ENCODE data around the gene MIER1.
"Not testable (repeated sequence)": the region's sequence is repeated elsewhere in the genome, so short reads cannot be mapped to it uniquely, and the experiment has no call there.

The MIER1 gene

DNA sequence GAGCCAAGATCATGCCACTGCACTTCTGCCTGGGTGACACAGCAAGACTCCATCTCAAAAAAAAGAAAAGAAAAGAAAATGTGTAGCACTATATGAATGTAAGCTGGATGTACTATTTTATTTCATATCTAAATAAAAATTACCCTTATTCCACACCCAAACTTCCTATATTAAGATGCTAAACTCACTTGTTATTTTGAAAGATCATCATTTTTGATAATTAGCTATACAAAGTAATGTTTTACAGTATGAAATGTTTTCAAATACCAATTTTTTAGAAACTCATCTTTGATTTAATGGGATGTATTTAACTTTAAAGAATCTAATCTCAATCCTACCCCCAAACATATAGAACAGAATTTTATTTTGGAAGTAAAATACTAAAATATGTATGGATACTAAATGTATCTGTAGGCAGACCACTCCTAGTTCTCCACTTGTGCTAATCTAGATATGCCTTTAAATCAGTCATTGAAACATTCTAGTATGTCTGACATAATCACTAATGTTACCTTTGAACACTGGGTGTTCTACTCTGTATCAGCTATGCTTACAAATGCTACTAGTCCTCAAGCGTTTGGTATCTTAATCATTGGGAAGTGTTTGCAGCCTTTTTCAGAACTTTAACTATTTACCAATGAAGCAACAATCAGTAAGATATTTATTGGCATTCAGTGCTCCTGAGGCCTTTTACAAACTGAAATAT, 12.9 kb downstream of the MIER1 start:
- DNase-seq (ENCODE audit: low read depth in 2 of 3, low spot score in 2 of 3), result no peak

DNA sequence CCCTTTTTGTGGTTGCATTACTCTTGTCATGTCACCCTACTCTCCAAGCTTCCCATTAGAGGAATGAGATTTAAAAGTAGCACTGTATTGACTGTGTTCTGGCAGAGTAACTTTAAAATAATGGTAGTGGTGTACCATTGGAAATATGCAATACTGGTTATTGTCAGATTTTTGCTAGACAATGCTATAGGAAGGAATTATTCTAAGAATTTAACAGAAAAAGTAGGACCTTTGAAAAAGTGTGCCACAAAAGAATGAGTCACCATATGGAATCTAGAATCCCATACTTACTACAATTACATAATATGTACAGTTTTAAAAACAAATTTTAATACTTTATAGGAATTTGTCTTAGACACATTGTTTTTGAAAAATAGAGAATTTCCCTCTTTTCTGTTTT, 13.8 kb downstream of the MIER1 start:
- no peak for DNase-seq (ENCODE audit: low read depth in 2 of 3, low spot score in 2 of 3)

DNA sequence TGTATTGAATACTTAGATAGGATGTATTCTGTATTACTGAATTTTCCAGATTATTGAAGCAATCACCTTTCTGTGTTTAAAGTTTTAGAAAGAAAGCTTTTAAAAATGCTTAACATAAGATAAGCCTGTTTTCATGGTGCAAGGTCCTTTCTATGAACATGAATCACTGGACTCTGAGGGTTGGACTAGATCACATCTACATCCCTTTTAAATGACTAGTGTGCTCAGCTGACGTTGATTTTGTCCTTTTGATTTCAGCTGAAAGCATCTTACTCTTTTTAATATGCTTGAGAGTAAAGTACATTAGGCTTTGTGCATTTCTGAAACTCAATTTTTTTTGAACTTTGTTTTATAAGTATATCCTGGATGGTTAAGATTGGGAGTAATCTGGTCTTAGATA, 16.2 kb downstream of the MIER1 start:
- no peak for DNase-seq (ENCODE audit: low read depth in 2 of 3, low spot score in 2 of 3)

DNA sequence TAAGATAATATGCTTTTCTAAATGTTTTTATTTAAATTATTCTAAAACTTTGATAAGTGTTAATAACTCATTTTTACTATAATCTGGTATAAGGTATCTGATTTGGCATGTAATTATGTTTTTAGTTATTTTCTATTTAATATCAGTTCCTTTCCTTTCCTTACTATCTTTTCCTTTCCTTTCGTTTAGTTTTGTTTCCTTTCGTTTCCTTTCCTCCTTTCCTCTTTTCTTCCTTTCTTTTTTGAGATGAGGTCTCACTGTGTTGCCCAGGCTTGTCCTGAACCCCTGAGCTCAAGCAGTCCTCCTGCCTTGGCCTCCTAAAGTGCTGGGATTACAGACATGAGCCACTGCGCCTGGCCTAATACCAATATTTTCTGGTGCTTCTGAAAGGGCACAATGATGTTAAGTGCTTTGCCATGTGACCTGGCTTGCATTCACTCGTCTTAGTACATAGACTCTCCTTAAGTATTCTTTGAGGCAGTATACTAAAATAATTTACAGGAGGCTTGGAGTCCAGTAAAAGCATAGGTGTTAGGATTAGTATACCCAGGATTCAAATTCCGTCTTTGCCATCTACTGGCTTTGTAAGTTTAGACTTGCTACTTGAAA, 18.7 kb downstream of the MIER1 start:
- DNase-seq (ENCODE audit: low read depth in 2 of 3, low spot score in 2 of 3), result no peak

DNA sequence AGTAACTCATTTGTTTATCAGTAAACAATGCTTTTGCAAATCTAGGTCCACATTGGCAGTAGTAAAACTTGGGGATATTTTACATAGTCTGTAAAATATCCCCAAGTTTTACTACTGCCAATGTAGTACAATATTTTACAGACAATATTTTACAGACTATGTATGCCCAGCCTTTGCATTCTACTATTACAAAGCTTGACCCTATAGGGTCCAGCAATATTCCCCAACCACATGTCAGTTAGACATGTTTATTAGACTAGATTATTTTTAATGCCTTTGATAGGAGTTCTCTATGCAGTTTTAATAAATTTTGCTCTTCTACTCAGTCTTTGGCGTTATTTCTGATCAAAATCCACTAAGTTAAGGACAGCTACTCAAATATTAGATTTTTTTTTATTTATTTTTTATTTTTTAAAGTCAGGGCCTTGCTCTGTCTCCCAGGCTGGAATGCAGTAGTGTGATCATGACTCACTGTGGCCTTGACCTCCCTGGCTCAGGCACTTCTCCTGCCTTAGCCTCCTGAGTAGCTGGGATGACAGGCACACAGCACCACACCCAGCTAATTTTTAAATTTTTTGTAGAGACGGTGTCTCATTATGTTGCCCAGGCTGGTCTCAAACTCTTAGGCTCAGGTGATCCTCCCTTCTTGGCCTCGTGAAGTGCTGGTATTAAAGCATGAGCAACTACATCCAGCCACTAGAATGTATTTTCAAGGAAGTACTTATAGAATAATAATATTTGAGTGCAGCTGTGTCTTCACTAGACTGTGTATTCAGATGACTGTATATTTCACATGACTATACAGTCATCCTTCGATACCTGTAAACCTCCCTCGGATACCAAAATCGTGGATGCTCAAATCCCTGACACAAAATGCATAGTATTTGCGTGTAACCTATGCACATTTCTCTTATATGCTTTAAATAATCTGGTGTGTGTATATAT, 19.8 kb downstream of the MIER1 start:
- DNase-seq (ENCODE audit: low read depth in 2 of 3, low spot score in 2 of 3), result no peak

DNA sequence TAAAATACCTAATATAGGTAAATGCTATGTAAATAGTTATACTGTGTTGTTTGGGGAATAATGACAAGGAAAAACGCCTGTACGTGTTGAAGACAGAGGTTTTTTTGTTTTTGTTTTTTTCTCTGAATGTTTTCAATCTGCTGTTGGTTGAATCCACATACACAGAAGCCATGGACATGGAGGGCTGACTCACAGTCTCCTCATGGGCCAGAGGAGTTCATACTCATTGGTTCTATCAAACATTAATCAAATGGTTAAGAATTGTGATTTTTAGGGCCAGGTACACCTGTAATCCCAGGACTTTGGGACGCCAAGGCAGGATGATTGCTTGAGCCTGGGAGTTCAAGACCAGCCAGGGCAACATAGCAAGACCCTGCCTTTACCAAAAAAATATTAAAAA, 20.5 kb downstream of the MIER1 start:
- DNase-seq (ENCODE audit: low read depth in 2 of 3, low spot score in 2 of 3), result no peak

DNA sequence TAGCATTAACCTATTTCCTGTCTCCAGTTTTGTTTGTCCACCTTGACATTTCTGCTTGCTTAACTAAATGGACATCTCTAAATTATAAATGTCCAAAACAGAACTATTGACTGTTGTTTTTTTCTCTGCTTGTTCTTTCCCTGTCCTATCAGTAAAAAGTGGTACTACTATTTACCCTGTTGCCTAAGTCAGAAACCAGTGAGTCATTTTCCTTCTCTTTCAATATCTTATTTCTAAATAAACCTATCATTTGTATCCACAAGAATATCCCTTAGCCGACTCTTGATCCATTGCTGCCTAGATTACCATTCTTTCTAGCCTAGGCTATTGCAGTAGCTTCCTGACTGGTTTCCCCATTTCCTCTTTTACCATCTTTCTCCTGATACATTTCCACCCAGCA, 22.5 kb downstream of the MIER1 start:
- no peak for DNase-seq (ENCODE audit: low read depth in 2 of 3, low spot score in 2 of 3)

DNA sequence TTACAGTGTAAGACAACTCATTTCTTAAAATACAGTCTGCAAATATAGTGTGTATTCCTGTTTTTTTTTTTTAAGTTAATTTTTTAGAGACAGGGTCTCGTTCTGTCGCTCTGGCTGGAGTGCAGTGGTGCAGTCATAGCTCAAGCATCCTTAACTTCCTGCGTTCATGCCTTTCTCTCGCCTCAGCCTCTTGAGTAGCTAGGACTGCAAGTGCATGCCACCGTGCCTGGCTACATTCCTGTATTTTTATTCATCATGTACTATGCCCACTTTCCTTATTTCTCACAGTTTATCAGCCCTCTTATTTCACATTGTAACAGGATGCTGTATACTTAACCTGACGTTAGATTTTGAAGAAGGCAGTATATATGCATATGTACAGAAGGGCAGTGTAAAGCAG, 26.7 kb downstream of the MIER1 start:
- DNase-seq (ENCODE audit: low read depth in 2 of 3, low spot score in 2 of 3), result no peak

DNA sequence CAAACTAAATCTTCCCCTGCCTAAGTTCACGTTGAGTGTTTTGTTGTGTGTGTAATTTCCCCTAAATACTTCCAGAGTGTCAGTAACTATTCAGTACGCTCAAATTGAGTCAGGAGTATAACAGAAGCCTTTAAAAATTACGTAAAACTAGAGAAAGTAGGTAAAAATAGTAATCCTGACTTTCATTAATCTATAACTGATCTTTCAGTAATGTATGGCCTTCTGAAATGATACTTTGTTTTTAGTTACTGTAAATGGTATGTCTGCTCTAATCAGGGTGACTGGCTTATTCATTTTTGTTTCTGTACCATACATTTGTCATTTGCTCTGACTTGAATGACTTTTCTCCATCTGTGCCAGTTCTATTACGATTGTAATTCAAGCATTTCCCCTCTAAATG, 29.4 kb downstream of the MIER1 start:
- DNase-seq (ENCODE audit: low read depth in 2 of 3, low spot score in 2 of 3), result no peak

DNA sequence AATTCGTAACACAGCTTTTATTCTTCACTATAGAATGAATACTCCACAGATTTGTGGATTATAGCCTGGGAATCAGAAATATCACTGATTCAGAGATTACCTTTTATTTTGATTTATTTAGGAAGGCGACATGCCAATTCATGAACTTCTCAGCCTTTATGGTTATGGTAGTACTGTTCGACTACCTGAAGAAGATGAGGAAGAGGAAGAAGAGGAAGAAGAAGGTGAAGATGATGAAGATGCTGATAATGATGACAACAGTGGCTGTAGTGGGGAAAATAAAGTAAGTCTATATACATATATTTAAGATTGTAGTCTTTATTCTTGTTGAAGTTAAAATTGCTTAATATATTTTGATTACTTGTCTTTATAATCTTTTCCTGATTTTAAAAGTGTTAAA, 33.1 kb downstream of the MIER1 start:
- no peak for DNase-seq (ENCODE audit: low read depth in 2 of 3, low spot score in 2 of 3)

DNA sequence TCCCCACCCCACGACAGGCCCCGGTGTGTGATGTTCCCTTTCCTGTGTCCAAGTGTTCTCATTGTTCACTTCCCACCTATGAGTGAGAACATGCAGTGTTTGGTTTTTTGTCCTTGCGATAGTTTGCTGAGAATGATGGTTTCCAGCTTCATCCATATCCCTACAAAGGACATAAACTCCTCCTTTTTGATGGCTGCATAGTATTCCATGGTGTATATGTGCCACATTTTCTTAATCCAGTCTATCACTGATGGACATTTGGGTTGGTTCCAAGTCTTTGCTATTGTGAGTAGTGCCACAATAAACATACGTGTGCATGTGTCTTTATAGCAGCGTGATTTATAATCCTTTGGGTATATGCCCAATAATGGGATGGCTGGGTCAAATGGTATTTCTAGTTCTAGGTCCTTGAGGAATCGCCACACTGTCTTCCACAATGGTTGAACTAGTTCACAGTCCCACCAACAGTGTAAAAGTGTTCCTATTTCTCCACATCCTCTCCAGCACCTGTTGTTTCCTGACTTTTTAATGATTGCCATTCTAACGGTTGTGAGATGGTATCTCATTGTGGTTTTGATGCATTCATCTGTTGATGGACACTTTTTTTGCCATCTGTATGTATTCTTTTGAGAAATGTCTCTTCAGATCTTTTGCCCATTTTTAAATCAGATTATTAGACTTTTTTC, 41.5 kb downstream of the MIER1 start:
- not testable (repeated sequence) for DNase-seq (ENCODE audit: low read depth in 2 of 3, low spot score in 2 of 3)

DNA sequence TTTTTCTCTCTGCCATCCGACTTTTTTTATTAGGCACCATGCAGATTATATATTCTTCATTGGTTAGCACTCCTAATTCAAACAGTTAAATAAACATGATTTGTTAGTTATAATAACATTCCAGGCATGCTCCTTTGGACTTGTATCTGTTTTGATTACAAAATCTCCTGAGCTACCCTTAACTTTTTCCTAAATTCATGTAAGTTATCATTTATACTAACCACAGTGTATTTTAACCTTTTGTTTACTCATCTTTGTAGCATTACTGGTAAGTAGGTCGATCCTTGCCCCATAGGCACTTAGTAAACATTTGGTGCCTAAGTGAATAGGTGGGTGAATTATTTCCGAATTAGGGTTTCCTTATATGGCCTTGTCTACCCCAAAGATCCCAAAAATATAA, 43.8 kb downstream of the MIER1 start:
- DNase-seq (ENCODE audit: low read depth in 2 of 3, low spot score in 2 of 3), result no peak

DNA sequence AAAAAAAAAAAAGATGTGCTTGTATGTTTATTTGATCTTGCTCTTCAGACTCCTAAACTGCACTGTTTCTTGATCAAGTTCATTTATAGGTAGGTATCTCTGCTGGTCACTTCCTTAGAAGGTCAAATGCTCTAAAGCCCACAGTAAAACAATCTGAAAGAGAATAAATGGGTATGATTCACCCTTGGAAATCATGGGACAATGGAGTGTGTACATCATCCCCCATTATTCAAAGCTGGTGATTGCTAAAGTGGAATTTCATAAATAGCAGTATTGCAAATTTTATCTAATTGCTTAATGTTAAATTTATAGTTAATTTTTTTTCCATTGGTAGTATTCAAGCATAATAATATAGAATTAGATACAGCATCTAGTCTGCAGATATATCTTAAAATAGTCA, 53.4 kb downstream of the MIER1 start:
- DNase-seq (ENCODE audit: low read depth in 2 of 3, low spot score in 2 of 3), result no peak

DNA sequence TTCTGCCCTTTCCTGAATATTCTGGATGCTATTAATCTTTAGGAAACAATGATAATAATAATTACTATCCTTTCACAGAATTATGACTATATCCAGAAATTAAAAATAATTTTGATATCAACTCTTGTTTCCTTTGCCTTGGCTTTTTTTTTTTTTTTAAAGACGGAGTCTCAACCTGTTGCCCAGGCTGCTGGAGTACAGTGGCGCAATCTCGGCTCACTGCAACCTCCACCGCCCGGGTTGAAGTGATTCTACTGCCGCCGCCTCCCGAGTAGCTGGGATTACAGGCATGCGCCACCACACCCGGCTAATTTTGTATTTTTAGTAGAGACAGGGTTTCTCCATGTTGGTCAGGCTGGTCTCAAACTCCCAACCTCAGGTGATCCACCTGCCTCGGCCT, 54.8 kb downstream of the MIER1 start:
- not testable (repeated sequence) for DNase-seq (ENCODE audit: low read depth in 2 of 3, low spot score in 2 of 3)

DNA sequence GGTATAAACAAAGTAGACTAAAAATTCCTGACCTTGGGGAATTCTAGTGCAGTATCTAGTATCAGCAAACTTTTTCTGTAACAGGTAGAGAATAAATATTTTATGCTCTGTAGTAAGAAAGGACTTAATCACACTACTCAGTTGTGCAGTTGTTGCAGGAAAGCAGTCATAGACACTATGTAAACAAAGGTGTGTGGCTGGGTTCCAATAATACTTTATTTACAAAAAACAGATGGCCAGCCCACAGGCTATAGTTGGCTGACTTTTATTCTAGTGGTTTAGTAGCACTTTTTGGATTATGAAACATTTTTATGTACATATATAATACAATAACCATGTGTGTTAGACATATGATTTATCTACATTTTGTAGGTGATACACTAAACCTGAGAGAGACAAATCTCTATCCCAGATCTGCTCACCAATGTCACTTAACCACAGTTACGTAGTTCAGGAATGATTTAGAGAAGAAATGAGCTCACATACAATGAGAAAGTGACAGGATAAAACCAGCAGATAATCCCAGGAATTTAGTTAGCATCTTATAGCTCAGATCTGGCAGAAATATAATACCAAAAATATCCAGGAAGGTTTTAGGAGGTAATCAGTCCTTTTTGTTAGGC, 56.1 kb downstream of the MIER1 start:
- DNase-seq (ENCODE audit: low read depth in 2 of 3, low spot score in 2 of 3), result no peak

DNA sequence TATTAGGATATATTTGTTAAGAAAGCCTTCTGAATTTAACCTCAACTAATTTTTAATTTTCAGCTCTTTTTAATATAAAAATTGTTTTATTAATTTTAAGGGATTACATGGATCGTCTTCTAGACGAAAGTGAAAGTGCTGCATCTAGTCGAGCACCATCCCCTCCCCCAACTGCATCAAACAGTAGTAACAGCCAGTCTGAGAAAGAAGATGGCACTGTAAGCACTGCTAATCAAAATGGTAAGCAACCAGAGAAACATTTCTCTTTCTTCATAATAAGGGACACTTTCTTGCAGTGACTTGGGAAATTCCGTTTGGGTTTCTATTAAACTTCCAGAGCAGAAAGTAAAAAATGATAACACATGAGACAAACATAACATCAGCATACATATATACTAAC, 56.9 kb downstream of the MIER1 start:
- DNase-seq (ENCODE audit: low read depth in 2 of 3, low spot score in 2 of 3), result no peak

DNA sequence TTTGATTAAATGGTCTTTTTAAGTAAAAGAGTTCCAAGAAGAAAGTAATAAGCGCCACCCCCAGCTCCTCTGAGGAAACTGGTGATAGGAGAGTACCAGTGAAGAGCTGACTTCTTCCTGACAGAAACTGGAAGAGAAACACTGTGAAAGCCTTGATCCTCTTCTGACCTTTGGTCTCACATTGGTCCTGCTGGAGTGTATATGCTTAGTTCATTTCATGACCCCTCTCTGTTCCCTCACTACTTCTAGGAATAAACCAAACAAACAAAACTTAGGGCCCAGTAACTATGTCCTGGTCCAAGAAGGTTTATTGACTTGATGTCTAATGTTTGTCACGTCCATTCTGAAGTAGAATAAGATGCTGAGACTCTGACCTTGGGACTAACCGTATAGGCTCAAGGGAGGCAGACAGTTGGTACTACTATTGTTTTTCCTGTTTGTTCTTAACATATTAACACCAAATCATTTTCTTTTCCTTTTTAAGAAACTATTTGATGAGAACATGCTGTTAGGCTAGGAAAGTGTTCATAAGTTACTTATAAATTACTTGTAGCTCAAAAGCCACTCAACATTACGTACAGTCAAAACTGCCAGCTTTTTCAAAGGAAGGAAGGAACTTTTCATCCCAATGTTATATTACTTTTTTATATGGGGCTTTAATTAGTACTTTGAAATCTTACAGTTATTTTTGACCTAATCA, 57.9 kb downstream of the MIER1 start:
- no peak for DNase-seq (ENCODE audit: low read depth in 2 of 3, low spot score in 2 of 3)

DNA sequence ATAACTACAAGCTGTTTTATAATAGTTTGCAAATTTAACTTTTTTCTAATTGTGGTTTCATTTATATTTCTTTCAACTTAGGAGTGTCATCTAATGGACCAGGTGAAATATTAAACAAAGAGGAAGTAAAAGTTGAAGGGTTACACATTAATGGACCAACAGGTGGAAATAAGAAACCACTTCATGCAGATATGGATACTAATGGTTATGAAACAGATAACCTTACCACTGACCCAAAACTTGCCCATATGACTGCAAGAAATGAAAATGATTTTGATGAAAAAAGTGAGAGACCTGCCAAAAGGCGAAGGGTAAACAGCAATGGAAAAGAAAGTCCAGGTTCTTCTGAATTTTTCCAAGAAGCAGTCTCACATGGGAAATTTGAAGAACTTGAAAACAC, 59.7 kb downstream of the MIER1 start:
- DNase-seq (ENCODE audit: low read depth in 2 of 3, low spot score in 2 of 3), result no peak

DNA sequence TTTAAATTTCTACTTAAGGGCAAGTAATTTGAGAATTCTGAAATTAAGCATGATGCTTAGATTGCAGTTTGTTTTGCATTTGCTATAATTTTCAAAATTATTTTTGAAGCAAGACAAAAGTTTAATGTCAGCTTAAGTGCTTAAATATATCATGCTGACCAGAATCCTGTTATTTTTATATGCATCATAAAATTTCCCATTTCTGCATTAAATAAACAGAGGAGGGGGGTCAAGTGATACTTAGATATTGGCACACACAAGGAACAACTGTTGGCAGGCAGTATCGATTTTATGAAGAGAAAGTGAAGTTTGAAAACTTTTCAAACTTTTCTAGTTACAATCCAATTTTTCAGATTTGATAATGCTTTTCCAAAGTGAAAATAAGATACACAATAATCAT, 61.0 kb downstream of the MIER1 start:
- DNase-seq (ENCODE audit: low read depth in 2 of 3, low spot score in 2 of 3), result no peak

DNA sequence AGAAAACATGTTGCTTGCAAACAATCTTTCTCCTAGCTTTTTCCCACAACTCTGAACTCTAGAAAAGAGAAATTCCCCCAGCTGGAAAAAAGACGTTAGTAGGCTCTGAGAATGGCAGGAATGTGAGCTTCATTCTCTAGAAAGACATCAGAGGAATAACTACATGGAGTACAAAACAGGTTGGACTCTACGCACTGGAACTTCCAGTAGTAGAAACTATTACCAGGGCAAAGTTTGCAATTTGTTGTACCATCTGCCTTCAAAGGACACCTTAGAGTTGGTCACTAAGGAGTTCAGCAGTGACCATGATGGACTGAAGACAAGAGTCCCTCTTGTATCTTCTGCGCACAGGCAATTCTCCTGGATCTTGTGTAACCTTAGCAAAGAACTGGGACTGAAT, 68.3 kb downstream of the MIER1 start:
- DNase-seq (ENCODE audit: low read depth in 2 of 3, low spot score in 2 of 3), result no peak
